Measurements from ENCODE around the gene PALLD.
"Not testable (repeated sequence)": the region's sequence is repeated elsewhere in the genome, so short reads cannot be mapped to it uniquely, and the experiment has no call there.

- not testable (repeated sequence) for TF ChIP-seq CTCF (IDR thresholded peaks at IDR 0.05; ENCODE audit: extremely low read depth in 1 of 2, insufficient read depth in 1 of 2, low read depth in 1 of 2, low read length in 2 of 2); MAX (IDR thresholded peaks at IDR 0.05; ENCODE audit: insufficient read depth, insufficient read length); POLR2A (IDR thresholded peaks at IDR 0.05; ENCODE audit: low read depth, low read length)
These were observed 205.8 kb downstream of the PALLD start for GRCh38 chr4:168702581-168703087.

All from endothelial cell of umbilical vein (primary cell).